Stimulated activated naive CD8-positive, alpha-beta T cell treated with anti-CD3 and anti-CD28 coated beads, Interleukin-15, Interleukin-2, amounts not matched to agents 100 ng/mL and 50 ng/mL, for 24 hours (primary cell): ENCODE data around the gene TBC1D10A.
A peak's percentile ranks its signal among the peaks of the same experiment; 100 is the strongest.

Experiments
- H3K27ac Mint-ChIP-seq: one replicate; pipeline ENCODE4 v1.8.0; 2021; ENCODE audit warnings: mild to moderate bottlenecking, mixed read lengths
- H3K27me3 Mint-ChIP-seq: one replicate; pipeline ENCODE4 v1.8.0; 2021; ENCODE audit warnings: mixed read lengths
- H3K36me3 Mint-ChIP-seq: one replicate; pipeline ENCODE4 v1.8.0; 2021; ENCODE audit warnings: low read depth, mixed read lengths
- H3K4me1 Mint-ChIP-seq: one replicate; pipeline ENCODE4 v1.8.0; 2021; ENCODE audit warnings: low read depth, mixed read lengths
- H3K4me3 Mint-ChIP-seq: one replicate; pipeline ENCODE4 v1.8.0; 2021; ENCODE audit warnings: mild to moderate bottlenecking, mixed read lengths
- H3K9me3 Mint-ChIP-seq: one replicate; pipeline ENCODE4 v1.8.0; 2021; ENCODE audit warnings: mixed read lengths

TBC1D10A gene

DNA sequence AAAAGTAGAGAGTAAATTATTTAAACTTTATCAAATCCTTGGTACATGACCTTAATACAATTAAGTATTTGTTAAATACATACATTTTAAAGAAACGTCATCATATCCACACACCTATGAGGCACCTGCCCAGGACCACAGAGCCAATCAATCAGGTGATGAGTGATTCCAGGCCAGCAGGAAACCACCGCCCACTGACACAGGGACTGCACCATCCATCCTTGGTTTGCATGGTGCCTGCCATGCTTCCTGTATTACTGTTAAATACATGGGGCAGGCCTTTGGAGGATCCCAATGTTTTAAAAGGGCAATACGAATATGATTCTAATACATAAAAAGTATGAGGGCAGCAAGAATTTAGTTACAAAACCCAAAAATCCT lies 7.0 kb upstream of the TBC1D10A start:
- H3K9me3 Mint-ChIP-seq = no peaks in the 10 kb centered on the region
- H3K27me3 Mint-ChIP-seq = no peaks in the 10 kb centered on the region
- H3K4me1 Mint-ChIP-seq = peaks cover 22% of the 10 kb centered on the region
- peaks cover 68% of the 10 kb centered on the region for H3K36me3 Mint-ChIP-seq
- peak overlapping the region; percentile 17 for H3K27ac Mint-ChIP-seq
- H3K4me3 Mint-ChIP-seq = no peak overlapping the region

GRCh38 chr22:30332994-30333706 lies 6.4 kb upstream of the TBC1D10A start:
- peaks cover 63% of the 10 kb centered on the region for H3K36me3 Mint-ChIP-seq
- peaks cover 22% of the 10 kb centered on the region for H3K4me1 Mint-ChIP-seq
- no peaks in the 10 kb centered on the region for H3K27me3 Mint-ChIP-seq
- H3K4me3 Mint-ChIP-seq = no peak overlapping the region
- H3K27ac Mint-ChIP-seq = peak overlapping the region; percentile 41
- no peaks in the 10 kb centered on the region for H3K9me3 Mint-ChIP-seq

GRCh38 chr22:30332551-30332950 lies 5.8 kb upstream of the TBC1D10A start:
- Mint-ChIP-seq H3K4me1 (peaks cover 26% of the 10 kb centered on the region), H3K36me3 (peaks cover 57% of the 10 kb centered on the region), H3K4me3 (no peak overlapping the region)

DNA sequence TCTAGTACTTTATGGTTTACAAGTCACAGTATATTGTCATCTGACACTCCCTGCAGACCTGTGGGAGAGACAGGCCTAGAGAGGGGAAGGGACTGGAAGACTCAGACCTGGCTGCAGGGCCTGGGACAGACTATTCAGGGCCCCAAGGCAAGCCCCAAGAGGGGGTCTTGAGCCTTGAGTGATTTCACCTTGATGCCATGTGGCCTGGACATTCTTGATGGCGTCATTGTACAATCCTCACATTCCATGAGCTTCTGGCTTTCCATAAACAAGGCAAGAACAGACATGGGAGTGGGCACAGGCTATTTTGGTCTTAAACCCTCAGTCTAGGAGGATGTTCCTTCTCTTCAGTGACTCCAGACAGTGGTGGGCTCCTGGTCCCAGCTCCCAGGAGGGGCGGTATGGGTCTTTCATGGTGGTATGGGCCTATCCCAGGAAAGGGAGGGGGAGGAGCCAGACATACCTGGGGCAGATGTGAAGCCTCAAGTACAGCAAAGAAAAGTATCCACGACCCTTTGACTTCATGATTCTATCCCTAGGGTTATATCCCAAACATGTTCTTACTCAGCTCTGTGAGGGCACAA lies 1.8 kb upstream of the TBC1D10A start:
- no peaks in the 10 kb centered on the region for H3K27me3 Mint-ChIP-seq
- H3K36me3 Mint-ChIP-seq = peaks cover 29% of the 10 kb centered on the region

More at GRCh38 chr22:30332551-30332950, 5.8 kb upstream of the TBC1D10A start:
- Mint-ChIP-seq H3K27ac (no peak overlapping the region), H3K9me3 (no peaks in the 10 kb centered on the region), H3K27me3 (no peaks in the 10 kb centered on the region)

GRCh38 chr22:30327864-30328345 lies 1.2 kb upstream of the TBC1D10A start:
- Mint-ChIP-seq H3K36me3 (peaks cover 28% of the 10 kb centered on the region), H3K27me3 (no peaks in the 10 kb centered on the region), H3K4me1 (peaks cover 38% of the 10 kb centered on the region), H3K4me3 (peak overlapping the region; percentile 82), H3K27ac (peak overlapping the region; percentile 88), H3K9me3 (no peaks in the 10 kb centered on the region)

More for the DNA sequence above, 1.8 kb upstream of the TBC1D10A start:
- H3K4me1 Mint-ChIP-seq = peaks cover 33% of the 10 kb centered on the region
- H3K9me3 Mint-ChIP-seq = no peaks in the 10 kb centered on the region
- H3K27ac Mint-ChIP-seq = no peak overlapping the region
- H3K4me3 Mint-ChIP-seq = no peak overlapping the region

DNA sequence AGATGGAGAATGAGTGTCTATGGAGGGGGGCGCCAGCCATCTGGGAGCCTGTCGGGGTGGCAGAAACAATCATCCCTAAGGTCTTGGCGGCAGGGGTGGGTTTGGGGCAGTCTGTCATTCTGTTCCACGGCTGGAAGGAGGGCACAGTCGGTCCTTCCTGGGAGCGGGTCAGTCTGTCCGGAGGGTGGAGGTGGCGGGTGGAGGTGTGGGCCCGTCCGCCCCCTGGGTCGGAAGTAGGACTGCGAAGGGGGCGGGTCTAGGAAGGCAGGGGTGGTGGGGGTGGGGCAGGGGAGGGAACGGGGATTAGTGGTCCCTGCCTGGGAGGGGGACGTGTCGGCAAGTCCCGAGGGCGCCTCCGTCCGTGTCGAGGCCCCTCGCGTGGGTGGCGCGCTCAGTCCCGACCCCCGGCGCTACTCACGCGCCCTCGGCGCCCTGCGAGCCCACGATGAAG lies 461 bp downstream of the TBC1D10A start:
- Mint-ChIP-seq H3K9me3 (no peaks in the 10 kb centered on the region), H3K27ac (peak overlapping the region; percentile 87), H3K27me3 (no peaks in the 10 kb centered on the region), H3K36me3 (peaks cover 18% of the 10 kb centered on the region), H3K4me3 (peak overlapping the region; percentile 84), H3K4me1 (peaks cover 48% of the 10 kb centered on the region)

GRCh38 chr22:30325724-30326254 lies 952 bp downstream of the TBC1D10A start:
- Mint-ChIP-seq H3K4me1 (peaks cover 52% of the 10 kb centered on the region), H3K27ac (peak overlapping the region; percentile 87)

GRCh38 chr22:30325065-30325720 lies 1.5 kb downstream of the TBC1D10A start:
- H3K9me3 Mint-ChIP-seq = no peaks in the 10 kb centered on the region
- peaks cover 58% of the 10 kb centered on the region for H3K4me1 Mint-ChIP-seq
- peak overlapping the region; percentile 84 for H3K4me3 Mint-ChIP-seq
- H3K36me3 Mint-ChIP-seq = peaks cover 12% of the 10 kb centered on the region
- no peaks in the 10 kb centered on the region for H3K27me3 Mint-ChIP-seq
- peak overlapping the region; percentile 87 for H3K27ac Mint-ChIP-seq

More at GRCh38 chr22:30325724-30326254, 952 bp downstream of the TBC1D10A start:
- H3K27me3 Mint-ChIP-seq = no peaks in the 10 kb centered on the region
- H3K36me3 Mint-ChIP-seq = peaks cover 18% of the 10 kb centered on the region
- H3K4me3 Mint-ChIP-seq = peak overlapping the region; percentile 84
- H3K9me3 Mint-ChIP-seq = no peaks in the 10 kb centered on the region

GRCh38 chr22:30324014-30324730 lies 2.6 kb downstream of the TBC1D10A start:
- Mint-ChIP-seq H3K36me3 (peaks cover 12% of the 10 kb centered on the region), H3K27ac (peak overlapping the region; percentile 87), H3K4me3 (peak overlapping the region; percentile 84), H3K4me1 (peaks cover 68% of the 10 kb centered on the region), H3K9me3 (no peaks in the 10 kb centered on the region), H3K27me3 (no peaks in the 10 kb centered on the region)

DNA sequence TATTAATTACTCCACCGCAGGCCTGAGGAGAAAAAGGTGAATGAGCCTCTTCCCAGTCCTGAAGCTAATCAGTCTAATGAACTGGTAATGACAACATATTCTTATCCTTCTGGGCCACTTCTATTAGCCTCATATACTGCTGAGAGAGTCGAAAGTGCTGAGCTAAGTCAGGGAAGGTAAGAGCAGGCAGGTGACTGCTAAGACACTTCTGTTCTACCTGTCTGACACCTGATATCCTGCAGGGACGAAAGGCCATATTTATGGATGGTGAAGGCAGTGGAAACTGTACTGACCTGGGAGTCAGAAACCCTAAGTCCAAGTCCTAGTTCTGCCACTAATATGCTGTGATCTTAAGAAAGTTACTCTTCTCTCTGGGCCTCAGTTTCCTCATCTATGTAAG lies 3.5 kb downstream of the TBC1D10A start:
- Mint-ChIP-seq H3K27me3 (no peaks in the 10 kb centered on the region), H3K4me1 (peaks cover 77% of the 10 kb centered on the region), H3K36me3 (peaks cover 12% of the 10 kb centered on the region), H3K27ac (peak overlapping the region; percentile 56), H3K4me3 (no peak overlapping the region), H3K9me3 (no peaks in the 10 kb centered on the region)

- Mint-ChIP-seq H3K4me3 (no peak overlapping the region), H3K27me3 (no peaks in the 10 kb centered on the region), H3K36me3 (peaks cover 12% of the 10 kb centered on the region), H3K27ac (no peak overlapping the region), H3K9me3 (no peaks in the 10 kb centered on the region), H3K4me1 (peaks cover 84% of the 10 kb centered on the region)
Measured at GRCh38 chr22:30321461-30321860, 5.3 kb downstream of the TBC1D10A start.

GRCh38 chr22:30320021-30320556 lies 6.7 kb downstream of the TBC1D10A start:
- no peak overlapping the region for H3K4me3 Mint-ChIP-seq
- no peak overlapping the region for H3K27ac Mint-ChIP-seq
- H3K4me1 Mint-ChIP-seq = peaks cover 90% of the 10 kb centered on the region
- peaks cover 16% of the 10 kb centered on the region for H3K36me3 Mint-ChIP-seq
- H3K27me3 Mint-ChIP-seq = no peaks in the 10 kb centered on the region
- H3K9me3 Mint-ChIP-seq = no peaks in the 10 kb centered on the region

- no peaks in the 10 kb centered on the region for H3K9me3 Mint-ChIP-seq
- peak overlapping the region; percentile 59 for H3K27ac Mint-ChIP-seq
- no peak overlapping the region for H3K4me3 Mint-ChIP-seq
- peaks cover 90% of the 10 kb centered on the region for H3K4me1 Mint-ChIP-seq
- H3K27me3 Mint-ChIP-seq = no peaks in the 10 kb centered on the region
- H3K36me3 Mint-ChIP-seq = peaks cover 10% of the 10 kb centered on the region
Measured at GRCh38 chr22:30318799-30319419, 7.8 kb downstream of the TBC1D10A start.

- Mint-ChIP-seq H3K27me3 (no peaks in the 10 kb centered on the region), H3K9me3 (no peaks in the 10 kb centered on the region), H3K27ac (no peak overlapping the region), H3K4me3 (no peak overlapping the region), H3K4me1 (peaks cover 91% of the 10 kb centered on the region), H3K36me3 (peaks cover 7% of the 10 kb centered on the region)
Measured at GRCh38 chr22:30317778-30318177, 9.0 kb downstream of the TBC1D10A start.
